ENCODE results near the gene RAI1.

RAI1 gene

GRCh38 chr17:17752089-17752820 is 71.0 kb downstream of the RAI1 start:
- no peak for FAIRE-seq

GRCh38 chr17:17752821-17753321 is 71.6 kb downstream of the RAI1 start:
- FAIRE-seq, result no peak

GRCh38 chr17:17754719-17755686 is 73.7 kb downstream of the RAI1 start:
- FAIRE-seq, result no peak

- FAIRE-seq, result no peak
Observed at GRCh38 chr17:17755715-17756114, 74.5 kb downstream of the RAI1 start.

GRCh38 chr17:17757391-17757791 is 76.1 kb downstream of the RAI1 start:
- FAIRE-seq, result no peak

- no peak for FAIRE-seq
Observed at GRCh38 chr17:17757956-17758845, 76.9 kb downstream of the RAI1 start.

- no peak for FAIRE-seq
Observed at GRCh38 chr17:17758941-17759563, 77.8 kb downstream of the RAI1 start.

- FAIRE-seq, result no peak
Observed at GRCh38 chr17:17760350-17760749, 79.1 kb downstream of the RAI1 start.

GRCh38 chr17:17760872-17761550 is 79.8 kb downstream of the RAI1 start:
- FAIRE-seq, result no peak

- FAIRE-seq, result no peak
Observed at GRCh38 chr17:17761894-17762743, 80.9 kb downstream of the RAI1 start.

- FAIRE-seq, result no peak
Observed at GRCh38 chr17:17762744-17763105, 81.5 kb downstream of the RAI1 start.

GRCh38 chr17:17763136-17763535 is 81.9 kb downstream of the RAI1 start:
- no peak for FAIRE-seq

GRCh38 chr17:17763734-17764133 is 82.5 kb downstream of the RAI1 start:
- FAIRE-seq, result no peak

- no peak for FAIRE-seq
Observed at GRCh38 chr17:17765359-17766076, 84.3 kb downstream of the RAI1 start.

GRCh38 chr17:17766077-17766743 is 85.0 kb downstream of the RAI1 start:
- no peak for FAIRE-seq

- no peak for FAIRE-seq
Observed at GRCh38 chr17:17766744-17767120, 85.5 kb downstream of the RAI1 start.

GRCh38 chr17:17767154-17767869 is 86.1 kb downstream of the RAI1 start:
- no peak for FAIRE-seq

- FAIRE-seq, result no peak
Observed at GRCh38 chr17:17767887-17768418, 86.7 kb downstream of the RAI1 start.

Data from TTC549 (cell line).